Lung microvascular endothelial cell (primary cell): ENCODE results near the gene CYP27B1. TPM values are rescaled to one million over a fixed set of nuclear protein-coding genes. Genes with fewer than 3 reads are reported as not detected.
"Not testable (repeated sequence)": the region's sequence is repeated elsewhere in the genome, so short reads cannot be mapped to it uniquely, and the experiment has no call there.

Experiments used
- DNase-seq, 2 donors: peaks; one replicate each; pipeline versions ENCODE4 v3.0.0 to v3.0.0-alpha.2; 2010; ENCODE audit warnings: low read depth in 2 of 2
- total RNA-seq: library from RNA; depleted of rRNA; stranded (reverse); fragments of >200 nt; gene quantifications from 2 replicates; pipeline ENCODE4 v1.2.1, GENCODE V29; 2014

Gene CYP27B1
- total RNA-seq, 1 donor from 2014 or later: under 0.01 TPM

DNA sequence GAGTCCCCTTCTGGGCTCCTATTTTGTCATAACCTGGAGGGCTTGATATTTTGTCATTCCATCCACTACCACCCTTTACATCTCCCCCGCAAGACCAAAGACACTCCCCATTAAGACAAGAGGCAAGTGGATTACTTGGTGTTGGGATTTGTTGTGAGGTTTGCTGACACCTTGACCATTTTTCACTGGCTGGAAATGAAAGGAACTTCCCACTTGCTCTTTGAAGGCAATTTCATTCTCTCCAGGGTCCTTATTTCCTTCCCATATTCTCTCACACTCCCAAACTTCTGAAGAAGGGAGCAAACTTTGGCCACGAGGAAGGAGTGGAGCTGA is 43.3 kb downstream of the CYP27B1 start:
- no peak for DNase-seq

DNA sequence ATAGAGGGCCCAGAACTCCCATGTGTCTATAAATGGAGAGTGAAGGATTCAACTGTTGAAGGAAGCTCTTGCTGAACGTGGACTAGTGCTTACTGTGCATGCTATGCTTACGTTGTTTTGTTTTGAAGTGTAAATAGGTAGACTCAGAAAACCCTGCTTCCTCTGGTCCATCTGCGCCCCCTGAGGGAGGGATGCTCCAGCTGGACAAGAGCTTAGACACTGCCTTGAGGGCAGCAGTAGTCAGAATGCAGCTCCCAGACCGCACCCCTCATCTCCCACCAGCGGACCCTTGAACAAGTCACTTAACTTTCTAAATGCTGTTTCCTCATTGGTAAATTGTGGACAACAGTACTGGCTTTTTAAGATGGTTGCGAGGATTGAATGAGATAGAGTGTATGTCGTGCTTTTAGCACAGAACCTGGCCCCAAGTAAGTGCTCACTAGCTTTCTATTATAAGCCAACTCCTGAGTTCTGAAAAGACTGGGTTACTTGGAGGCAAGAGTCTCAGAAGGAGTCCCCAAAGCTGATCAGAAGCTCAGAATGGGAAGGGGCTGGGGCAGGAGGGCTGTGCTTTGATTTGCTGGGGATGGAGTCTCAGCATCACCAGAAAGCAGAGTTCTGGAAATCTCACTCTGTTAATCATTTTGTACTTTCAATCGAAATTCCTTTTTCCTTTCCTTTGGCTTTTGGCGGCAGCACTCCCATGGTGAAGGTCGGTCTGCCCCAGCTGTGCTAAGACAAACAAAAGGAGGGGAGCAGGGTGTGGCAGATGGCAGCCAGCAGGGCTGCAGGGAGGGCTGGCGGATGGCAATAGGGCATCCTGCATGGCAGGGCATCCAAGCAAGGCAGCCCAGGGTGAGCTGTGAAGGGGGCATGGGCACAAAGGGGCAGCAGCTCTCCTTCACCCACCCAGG is 43.9 kb downstream of the CYP27B1 start:
- DNase-seq: no peak

DNA sequence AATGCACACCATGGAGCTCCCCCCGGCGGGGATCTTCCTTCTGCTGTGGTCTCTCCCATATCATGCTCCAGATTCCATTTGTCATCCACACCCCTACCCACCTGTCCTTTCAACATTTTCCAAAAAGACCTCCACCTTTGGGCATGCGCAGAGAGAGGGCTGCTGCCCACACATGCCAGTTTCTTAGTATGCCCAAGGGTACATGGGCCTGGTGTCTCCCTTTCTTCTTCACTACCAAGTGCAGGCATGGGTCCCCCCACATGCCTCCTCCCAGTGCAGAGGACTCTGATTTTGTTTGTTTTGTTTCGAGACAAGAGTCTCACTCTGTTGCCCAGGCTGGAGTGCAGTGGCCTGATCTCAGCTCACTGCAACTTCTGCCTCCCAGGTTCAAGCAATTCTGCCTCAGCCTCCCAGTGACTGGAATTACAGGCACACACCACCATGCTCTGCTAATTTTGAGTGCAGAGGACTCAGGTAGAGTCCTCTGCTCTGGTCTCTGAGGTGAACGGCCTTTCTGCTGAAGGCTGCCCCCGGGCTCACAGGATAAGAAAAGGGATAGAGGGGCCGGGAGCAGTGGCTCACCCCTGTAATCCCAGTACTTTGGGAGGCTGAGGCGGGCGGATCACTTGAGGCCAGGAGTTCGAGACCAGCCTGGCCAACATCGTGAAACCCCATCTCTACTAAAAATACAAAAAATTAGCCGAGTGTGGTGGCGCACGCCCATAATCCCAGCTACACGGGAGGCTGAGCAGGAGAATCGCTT is 44.9 kb downstream of the CYP27B1 start:
- DNase-seq: not testable (repeated sequence)

DNA sequence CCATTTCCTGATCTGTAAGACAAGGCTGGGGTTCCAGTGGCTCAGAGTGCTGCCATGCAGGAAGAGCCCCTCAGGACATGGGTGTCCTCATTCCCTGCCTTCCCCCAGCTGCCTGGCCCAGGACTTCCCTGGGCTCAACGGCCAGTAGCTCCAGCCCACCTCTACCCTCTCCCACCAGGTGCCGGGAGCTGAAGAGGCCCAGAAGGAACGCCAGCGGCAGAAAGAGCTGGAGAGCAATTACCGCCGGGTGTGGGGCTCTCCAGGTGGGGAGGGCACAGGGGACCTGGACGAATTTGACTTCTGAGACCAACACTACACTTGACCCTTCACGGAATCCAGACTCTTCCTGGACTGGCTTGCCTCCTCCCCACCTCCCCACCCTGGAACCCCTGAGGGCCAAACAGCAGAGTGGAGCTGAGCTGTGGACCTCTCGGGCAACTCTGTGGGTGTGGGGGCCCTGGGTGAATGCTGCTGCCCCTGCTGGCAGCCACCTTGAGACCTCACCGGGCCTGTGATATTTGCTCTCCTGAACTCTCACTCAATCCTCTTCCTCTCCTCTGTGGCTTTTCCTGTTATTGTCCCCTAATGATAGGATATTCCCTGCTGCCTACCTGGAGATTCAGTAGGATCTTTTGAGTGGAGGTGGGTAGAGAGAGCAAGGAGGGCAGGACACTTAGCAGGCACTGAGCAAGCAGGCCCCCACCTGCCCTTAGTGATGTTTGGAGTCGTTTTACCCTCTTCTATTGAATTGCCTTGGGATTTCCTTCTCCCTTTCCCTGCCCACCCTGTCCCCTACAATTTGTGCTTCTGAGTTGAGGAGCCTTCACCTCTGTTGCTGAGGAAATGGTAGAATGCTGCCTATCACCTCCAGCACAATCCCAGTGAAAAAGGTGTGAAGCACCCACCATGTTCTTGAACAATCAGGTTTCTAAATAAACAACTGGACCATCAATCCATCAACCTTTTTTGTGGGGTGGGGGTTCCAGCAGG is 46.0 kb downstream of the CYP27B1 start:
- DNase-seq: no peak

DNA sequence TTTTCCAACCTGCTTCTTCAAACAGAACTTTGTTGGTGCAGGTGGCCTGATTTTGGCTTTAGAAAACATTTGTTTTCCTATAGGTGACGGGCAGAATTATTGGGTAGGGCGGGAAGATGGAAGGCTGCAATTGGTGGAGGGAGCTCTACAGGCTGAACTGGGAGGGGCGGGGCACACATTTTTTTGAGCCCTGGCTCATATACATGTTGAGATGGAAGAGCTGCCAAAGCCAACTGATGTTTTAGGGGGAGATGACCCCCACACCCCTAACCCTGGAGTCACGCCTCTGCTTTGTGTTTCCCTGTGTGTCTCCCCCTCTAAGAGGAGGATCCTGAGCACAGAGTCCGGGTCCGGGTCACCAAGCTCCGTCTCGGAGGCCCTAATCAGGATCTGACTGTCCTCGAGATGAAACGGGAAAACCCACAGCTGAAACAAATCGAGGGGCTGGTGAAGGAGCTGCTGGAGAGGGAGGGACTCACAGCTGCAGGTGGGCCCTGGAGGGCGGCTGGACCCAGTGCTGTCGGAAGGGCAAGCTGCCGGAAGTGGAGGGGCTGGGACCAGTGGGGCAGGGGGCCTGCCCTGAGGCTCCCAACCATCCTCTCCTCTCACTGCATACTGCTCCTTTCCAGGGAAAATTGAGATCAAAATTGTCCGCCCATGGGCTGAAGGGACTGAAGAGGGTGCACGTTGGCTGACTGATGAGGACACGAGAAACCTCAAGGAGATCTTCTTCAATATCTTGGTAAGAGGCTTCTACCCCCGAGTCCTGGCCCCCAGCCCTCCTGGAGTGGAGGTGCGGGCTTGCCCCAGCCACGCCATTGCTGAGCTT is 46.9 kb downstream of the CYP27B1 start:
- DNase-seq: no peak

DNA sequence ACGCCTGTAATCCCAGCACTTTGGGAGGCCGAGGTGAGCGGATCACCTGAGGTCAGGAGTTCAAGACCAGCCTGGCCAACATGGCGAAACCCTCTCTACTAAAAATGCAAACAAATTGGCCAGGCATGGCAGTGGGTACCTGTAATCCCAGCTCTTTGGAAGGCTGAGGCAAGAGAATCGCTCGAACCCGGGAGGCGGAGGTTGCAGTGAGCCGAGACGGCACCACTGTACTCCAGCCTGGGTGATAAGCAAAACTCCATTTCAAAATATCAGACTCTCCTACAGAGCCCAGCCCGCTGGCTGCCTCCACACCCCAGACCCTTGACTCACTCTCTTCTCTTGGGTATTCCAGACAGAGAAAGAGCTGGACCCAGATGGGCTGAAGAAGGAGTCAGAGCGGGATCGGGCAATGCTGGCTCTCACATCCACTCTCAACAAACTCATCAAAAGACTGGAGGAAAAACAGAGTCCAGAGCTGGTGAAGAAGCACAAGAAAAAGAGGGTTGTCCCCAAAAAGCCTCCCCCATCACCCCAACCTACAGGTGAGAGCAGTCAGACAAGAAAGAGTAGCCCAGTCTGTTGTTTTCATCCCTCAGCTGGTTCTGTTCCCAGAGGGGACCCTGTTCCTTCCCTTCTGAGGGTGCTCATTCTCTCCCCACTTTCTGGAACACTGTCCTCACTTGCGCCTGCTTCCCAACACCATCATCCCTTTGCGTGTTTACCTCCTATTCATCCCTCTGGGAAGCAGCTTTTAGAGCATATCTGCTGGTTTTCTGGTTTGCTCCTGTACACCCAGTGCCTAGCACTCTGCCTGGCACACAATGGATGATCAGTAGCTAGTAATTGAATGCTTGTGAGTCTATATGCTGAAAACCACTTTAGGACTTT is 48.0 kb downstream of the CYP27B1 start:
- no peak for DNase-seq

DNA sequence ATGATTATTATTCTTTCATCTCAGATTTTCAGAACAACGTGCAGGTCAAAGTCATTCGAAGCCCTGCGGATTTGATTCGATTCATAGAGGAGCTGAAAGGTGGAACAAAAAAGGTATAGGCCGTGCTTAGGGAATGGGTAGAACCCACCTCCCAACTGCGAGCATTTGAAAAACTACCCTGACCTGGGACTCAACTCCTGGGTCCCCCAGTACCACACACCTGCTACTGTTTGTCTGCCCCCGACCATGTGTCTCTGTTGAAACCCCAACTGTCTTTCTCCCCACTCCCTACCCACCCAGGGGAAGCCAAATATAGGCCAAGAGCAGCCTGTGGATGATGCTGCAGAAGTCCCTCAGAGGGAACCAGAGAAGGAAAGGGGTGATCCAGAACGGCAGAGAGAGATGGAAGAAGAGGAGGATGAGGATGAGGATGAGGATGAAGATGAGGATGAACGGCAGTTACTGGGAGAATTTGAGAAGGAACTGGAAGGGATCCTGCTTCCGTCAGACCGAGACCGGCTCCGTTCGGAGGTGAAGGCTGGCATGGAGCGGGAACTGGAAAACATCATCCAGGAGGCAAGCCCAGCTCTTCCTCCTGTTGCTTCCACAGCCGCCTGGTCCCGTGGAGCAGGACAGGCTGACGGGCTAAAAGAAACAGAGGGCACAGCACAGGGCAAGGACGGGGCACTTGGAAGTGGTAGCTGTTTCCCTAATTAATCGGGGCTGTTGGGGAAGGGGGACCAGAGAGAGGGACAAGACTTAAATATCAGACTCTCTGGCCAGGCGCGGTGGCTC is 48.8 kb downstream of the CYP27B1 start:
- no peak for DNase-seq

DNA sequence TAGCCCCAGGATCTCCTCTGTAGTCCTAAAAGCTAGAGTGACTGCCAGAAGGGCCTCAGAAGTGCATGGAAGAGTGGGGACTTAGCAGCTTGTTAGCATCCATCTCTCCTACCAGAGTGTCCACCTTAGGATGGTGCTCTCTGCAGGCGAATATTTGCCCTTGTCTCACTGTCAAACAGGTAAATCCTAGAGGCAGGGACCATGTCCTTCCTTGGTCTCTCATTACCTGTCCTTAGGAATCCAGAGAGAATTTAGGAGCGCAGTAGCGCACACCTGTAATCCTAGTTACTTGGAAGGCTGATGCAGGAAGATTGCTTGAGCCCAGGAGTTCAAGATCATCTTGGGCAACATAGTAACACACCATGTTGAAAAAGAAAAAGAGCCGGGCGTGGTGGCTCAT is 49.7 kb downstream of the CYP27B1 start:
- no peak for DNase-seq

DNA sequence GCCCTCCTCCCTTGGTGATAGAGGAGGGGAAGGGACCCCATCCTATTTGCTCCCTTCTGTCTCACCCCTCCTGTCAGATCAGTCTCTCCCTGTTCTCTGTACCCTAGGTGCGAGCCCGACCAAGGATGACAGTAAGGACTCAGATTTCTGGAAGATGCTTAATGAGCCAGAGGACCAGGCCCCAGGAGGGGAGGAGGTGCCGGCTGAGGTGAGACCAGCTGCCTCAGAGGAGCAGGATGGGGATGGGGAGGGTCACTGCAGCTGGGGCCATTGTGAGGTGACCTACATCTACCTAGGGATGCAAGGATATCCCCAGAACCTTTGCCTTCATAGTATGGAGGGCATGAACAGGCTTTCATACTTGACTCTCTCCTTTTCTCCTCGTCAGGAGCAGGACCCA is 50.6 kb downstream of the CYP27B1 start:
- DNase-seq: no peak

DNA sequence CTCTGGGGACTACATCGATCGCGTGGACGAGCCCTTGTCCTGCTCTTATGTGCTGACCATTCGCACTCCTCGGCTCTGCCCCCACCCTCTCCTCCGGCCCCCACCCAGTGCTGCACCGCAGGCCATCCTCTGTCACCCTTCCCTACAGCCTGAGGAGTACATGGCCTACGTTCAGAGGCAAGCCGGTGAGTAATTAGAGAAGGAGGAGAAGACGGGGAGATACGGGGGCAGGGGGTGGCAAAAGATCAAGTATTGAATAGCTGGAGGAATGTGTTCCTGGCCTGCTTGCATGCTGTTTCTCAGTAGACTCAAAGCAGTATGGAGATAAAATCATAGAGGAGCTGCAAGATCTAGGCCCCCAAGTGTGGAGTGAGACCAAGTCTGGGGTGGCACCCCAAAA is 51.1 kb downstream of the CYP27B1 start:
- DNase-seq: no peak

DNA sequence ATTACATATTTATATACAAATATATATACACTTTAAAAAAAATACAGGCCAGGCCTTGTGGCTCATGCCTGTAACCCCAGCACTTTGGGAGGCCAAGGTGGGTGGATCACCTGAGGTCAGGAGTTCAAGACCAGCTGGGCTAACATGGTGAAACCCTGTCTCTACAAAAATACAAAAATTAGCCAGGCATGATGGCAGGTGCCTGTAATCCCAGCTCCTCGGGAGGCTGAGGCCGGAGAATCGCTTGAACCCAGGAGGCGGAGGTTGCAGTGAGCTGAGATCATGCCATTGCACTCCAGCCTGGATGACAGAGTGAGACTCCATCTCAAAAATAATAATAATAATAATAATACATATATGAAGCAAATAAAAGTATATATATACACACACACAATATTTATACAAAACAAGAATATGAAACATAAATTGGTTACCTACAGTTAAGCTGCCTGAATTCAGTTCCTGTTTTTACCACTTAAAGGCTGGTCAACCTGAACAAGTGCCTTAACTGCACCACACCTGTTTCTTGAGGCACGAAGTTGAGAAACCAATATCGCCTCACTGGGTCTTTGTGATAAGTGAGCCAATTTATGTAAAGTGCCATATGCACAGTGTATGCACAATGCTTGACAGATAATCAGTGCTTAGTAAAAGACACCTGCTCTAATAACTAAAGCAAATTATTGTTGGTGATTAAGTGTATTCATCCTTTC is 51.7 kb downstream of the CYP27B1 start:
- DNase-seq: not testable (repeated sequence)

DNA sequence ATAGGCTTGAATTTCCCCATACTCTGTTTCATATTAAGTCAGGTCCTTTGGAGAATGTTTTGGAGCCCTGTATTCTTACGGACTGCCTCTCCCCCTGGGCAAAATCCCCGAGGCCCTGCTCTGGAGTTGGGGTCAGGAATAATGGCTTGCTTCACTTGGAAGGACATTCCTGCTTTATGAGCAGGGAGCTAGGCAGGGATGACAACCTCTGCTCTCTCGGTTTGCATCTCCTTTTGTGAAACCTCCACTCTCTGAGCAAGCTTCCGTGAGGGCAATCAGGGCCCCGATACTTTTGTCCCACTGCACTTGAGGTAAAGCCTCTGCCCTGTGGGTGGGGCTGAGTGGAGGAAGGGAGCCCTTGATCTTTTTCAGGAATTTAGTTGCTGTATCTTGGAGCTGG is 53.7 kb downstream of the CYP27B1 start:
- no peak for DNase-seq

DNA sequence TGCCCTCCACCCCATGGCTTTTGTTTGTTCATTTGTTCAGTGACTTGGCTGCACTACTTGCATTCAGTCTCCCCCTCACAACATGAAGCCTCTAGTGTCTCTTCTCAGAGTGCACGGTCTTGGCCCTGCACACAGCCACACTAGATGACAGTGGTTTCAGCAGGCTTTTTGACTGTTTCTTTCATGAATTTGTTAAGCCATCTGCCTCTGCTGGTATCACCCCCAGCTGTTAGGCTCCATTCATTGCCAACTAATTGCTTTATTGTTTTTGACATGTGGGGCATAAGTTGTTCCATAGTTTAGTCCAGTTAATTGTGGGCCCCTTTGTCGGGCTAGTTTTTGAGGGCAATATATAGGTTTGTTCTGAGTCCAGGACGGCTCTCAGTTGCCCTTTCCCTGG is 54.2 kb downstream of the CYP27B1 start:
- DNase-seq: no peak

Other genes starting within 250 kb of the CYP27B1 start
- gene DDIT3, start 246.6 kb downstream of the CYP27B1 start, total RNA-seq: 4.6 and 12.5 TPM in 2 replicates
- 2.8 and 6.9 TPM in 2 replicates for gene MBD6, start 244.3 kb downstream of the CYP27B1 start, total RNA-seq
- 83.1 and 84.8 TPM in 2 replicates for gene DCTN2, start 219.9 kb downstream of the CYP27B1 start, total RNA-seq
- gene KIF5A, start 217.0 kb downstream of the CYP27B1 start, total RNA-seq: under 0.01 TPM in 2 replicates
- 8.9 and 11.5 TPM in 2 replicates for gene PIP4K2C, start 175.9 kb downstream of the CYP27B1 start, total RNA-seq
- 2.0 and 4.2 TPM in 2 replicates for gene DTX3, start 162.3 kb downstream of the CYP27B1 start, total RNA-seq
- 1.4 and 2.0 TPM in 2 replicates for gene ARHGEF25, start 155.6 kb downstream of the CYP27B1 start, total RNA-seq
- under 0.01 TPM in 1 of 2 replicates, not detected in the other for gene B4GALNT1, start 133.9 kb downstream of the CYP27B1 start, total RNA-seq
- 156 and 234 TPM in 2 replicates for gene OS9, start 72.9 kb downstream of the CYP27B1 start, total RNA-seq
- gene AGAP2, start 28.3 kb downstream of the CYP27B1 start, total RNA-seq: 0.20 and 0.22 TPM in 2 replicates
- gene TSPAN31, start 22.0 kb downstream of the CYP27B1 start, total RNA-seq: 41.2 and 62.5 TPM in 2 replicates
- gene CDK4, start 14.8 kb downstream of the CYP27B1 start, total RNA-seq: 110 and 133 TPM in 2 replicates
- 2.4 and 5.6 TPM in 2 replicates for gene MARCHF9, start 12.0 kb downstream of the CYP27B1 start, total RNA-seq
- gene METTL1, start 5.0 kb upstream of the CYP27B1 start, total RNA-seq: 3.1 and 3.8 TPM in 2 replicates
- gene EEF1AKMT3, start 5.5 kb upstream of the CYP27B1 start, total RNA-seq: 3.5 and 5.0 TPM in 2 replicates
- 15.5 and 18.5 TPM in 2 replicates for gene TSFM, start 15.7 kb upstream of the CYP27B1 start, total RNA-seq
- 0.65 and 2.2 TPM in 2 replicates for gene AVIL, start 51.7 kb upstream of the CYP27B1 start, total RNA-seq
- 47.9 and 62.3 TPM in 2 replicates for gene CTDSP2, start 79.7 kb upstream of the CYP27B1 start, total RNA-seq
- gene ATP23, start 174.5 kb upstream of the CYP27B1 start, total RNA-seq: 7.4 and 13.1 TPM in 2 replicates